NCI-H1417 treated with DMSO at 0.1 percent for 48 hours (cell line): ENCODE results near the gene SUSD4.
A peak's percentile ranks its signal among the peaks of the same experiment; 100 is the strongest.
"Not testable (repeated sequence)": the region's sequence is repeated elsewhere in the genome, so short reads cannot be mapped to it uniquely, and the experiment has no call there.

Experiments
- DNase-seq: peaks from one replicate; lab custom pipeline; 2025; lab: John Stamatoyannopoulos, UW

SUSD4 gene

GRCh38 chr1:223251387-223251786 is 112.6 kb downstream of the SUSD4 start:
- not testable (repeated sequence) for DNase-seq

GRCh38 chr1:223250632-223251015 is 113.4 kb downstream of the SUSD4 start:
- DNase-seq, result no peak

- DNase-seq, result no peak
These were observed 113.9 kb downstream of the SUSD4 start for GRCh38 chr1:223249854-223250631.

GRCh38 chr1:223248770-223249140 is 115.2 kb downstream of the SUSD4 start:
- DNase-seq, result peak; percentile 29

- DNase-seq, result no peak
These were observed 115.8 kb downstream of the SUSD4 start for GRCh38 chr1:223248001-223248769.

- no peak for DNase-seq
These were observed 117.4 kb downstream of the SUSD4 start for GRCh38 chr1:223246476-223247112.

- no peak for DNase-seq
These were observed 118.0 kb downstream of the SUSD4 start for GRCh38 chr1:223245983-223246382.

- DNase-seq, result no peak
These were observed 118.6 kb downstream of the SUSD4 start for GRCh38 chr1:223245411-223245810.

- no peak for DNase-seq
These were observed 119.4 kb downstream of the SUSD4 start for GRCh38 chr1:223244366-223245103.

- DNase-seq, result no peak
These were observed 120.4 kb downstream of the SUSD4 start for GRCh38 chr1:223243441-223244050.

GRCh38 chr1:223242971-223243370 is 121.0 kb downstream of the SUSD4 start:
- no peak for DNase-seq

- DNase-seq, result no peak
These were observed 121.5 kb downstream of the SUSD4 start for GRCh38 chr1:223242382-223242955.

GRCh38 chr1:223240122-223240521 is 123.9 kb downstream of the SUSD4 start:
- DNase-seq, result no peak

GRCh38 chr1:223235091-223235490 is 128.9 kb downstream of the SUSD4 start:
- DNase-seq, result no peak

- no peak for DNase-seq
These were observed 129.4 kb downstream of the SUSD4 start for GRCh38 chr1:223234534-223234933.

- DNase-seq, result no peak
These were observed 129.8 kb downstream of the SUSD4 start for GRCh38 chr1:223234170-223234514.

- no peak for DNase-seq
These were observed 130.4 kb downstream of the SUSD4 start for GRCh38 chr1:223233410-223234169.

GRCh38 chr1:223233019-223233409 is 131.0 kb downstream of the SUSD4 start:
- DNase-seq, result peak; percentile 71

- DNase-seq, result no peak
These were observed 132.4 kb downstream of the SUSD4 start for GRCh38 chr1:223231581-223231980.

- DNase-seq, result no peak
These were observed 132.9 kb downstream of the SUSD4 start for GRCh38 chr1:223231011-223231572.
